Upper lobe of left lung (tissue), 4 donors: ENCODE data around the gene MRPL37.

Experiments used
- CTCF ChIP-seq, 6 experiments: fragments of 450-650 bp in 4 of 6; fragments of 200-600 bp in 2 of 6; sonication (generic) in 2 of 6; IDR thresholded peaks; one replicate each; pipeline ENCODE4 v1.5.1; 2016 to 2019; ENCODE audit warnings: antibody characterized with exemption in 6 of 6
- EP300 ChIP-seq, 4 donors: sonication (generic); formaldehyde crosslinking; IDR thresholded peaks; one replicate each; pipeline ENCODE4 v1.5.1; 2017; ENCODE audit warnings: antibody characterized with exemption in 4 of 4, control low read depth in 2 of 4
- POLR2A ChIP-seq, 4 donors: fragments of 450-650 bp; IDR thresholded peaks; one replicate each; pipeline ENCODE4 v1.5.1; 2016 to 2017; ENCODE audit warnings: antibody characterized with exemption in 4 of 4, mild to moderate bottlenecking in 2 of 4
- POLR2AphosphoS5 ChIP-seq, 2 donors: sonication (generic); formaldehyde crosslinking; IDR thresholded peaks; one replicate each; pipeline ENCODE4 v1.5.1; 2017; ENCODE audit warnings: antibody characterized with exemption in 2 of 2

DNA sequence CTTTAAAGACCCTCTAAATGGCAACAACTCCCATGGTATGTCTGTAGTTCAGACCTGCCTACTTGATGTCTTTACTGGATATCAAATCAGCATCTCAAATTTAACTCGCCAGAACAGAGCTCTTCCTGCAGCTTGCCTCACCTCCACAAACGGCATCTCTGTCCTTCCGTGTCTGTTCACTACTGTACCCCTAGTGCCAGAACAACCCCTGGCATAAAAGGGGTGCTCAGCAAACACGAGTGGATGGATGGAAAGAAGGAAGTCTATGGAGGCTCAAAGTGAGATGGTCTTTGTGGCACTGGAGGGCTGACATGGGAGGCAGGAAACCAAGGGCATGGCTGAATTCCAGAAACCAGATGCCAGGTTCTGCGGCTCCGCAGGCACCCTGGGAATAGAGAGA is 22.7 kb downstream of the MRPL37 start:
- TF ChIP-seq CTCF (IDR thresholded peaks at IDR 0.05) (no peak), POLR2AphosphoS5 (IDR thresholded peaks at IDR 0.05) (no peak), POLR2A (IDR thresholded peaks at IDR 0.05) (no peak), EP300 (IDR thresholded peaks at IDR 0.05) (no peak)
